Measurements from ENCODE around the gene NEK4.

NEK4 gene

DNA sequence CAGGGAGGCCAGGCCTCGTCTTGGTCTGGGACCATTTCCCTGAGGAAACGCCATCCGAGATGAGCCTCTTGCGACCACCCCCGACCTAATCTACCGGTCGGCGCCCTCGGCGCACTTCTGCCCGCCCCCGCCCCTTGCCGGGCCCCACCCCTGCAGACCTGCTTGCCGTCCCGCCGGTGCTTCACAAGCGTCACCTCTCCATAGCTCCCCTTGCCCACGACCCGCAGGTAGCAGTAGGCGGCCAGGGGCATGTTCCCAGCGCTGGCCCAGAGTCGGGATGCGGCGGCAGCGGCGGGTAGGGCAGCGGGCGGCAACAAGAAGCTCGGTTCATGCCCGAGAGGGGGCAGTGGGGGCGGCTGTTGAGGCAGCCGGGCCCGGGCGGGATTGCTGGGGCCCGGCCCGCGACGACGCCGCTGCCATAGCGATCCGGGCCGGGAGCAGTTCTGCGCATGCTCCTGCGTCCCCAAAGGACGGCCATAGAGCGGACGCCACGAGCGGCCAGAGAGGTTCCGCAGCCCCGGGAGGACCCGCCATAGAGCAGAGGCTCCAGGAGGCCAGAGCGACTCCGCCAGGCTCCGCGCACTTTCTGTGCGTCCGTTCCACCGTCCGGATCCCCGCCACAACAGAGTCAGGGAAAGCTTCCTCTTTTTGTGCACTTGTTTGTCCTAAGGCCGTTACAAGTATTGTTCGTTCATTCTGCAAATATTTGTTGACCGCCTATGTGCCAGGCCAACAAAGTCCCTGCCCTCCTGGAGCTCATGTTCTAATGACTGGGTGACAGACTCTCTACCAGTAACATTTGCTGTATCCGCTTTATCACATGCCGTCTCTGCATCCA, at the start of gene NEK4:
Gene NEK4 (minus strand): TSS at position 445 of the 838 bp plus-strand sequence. CDS start 194 bp downstream, at position 251.
- peak; percentile 49 to 95 (median 86) for DNase-seq

DNA sequence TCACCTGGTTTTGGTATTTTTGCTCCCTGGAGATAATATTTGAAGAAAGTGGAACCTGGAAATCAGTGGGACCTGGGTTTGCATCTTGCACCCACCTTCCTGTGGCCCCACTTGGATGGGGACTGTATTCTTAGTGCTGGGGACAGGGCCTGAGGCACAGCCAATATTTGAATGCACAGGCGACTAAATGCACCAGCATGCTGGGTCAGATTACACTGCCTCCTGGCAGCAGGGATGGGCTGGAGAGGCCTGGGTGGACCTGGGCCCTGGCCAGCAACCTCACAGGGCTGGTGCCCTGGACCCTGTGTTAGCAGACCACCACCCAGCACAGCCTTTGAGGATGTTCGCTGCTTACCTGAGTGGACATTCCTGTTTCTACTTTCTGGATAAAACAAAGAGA, 49.2 kb upstream of the NEK4 start:
- no peak for DNase-seq

DNA sequence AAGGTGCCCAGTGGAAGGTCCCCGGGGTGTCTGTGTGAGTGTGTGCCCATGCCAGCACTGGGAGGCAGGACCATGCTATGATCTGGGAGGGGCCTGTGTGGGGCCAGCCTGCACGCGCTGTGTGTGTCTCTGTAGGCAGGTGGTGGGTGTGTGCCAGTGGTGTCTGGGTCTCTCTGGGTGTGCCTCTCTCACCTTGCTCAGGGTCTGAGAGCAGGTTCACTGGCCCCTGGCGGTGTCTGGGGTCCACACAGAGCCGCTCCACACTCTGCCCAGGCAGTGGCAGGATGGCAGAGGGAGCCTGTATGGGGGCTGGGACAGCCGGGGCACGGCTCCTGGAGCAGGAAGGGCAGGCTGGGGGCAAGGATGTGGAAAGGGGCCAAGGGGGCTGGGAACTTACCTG, 47.1 kb upstream of the NEK4 start:
- no peak for DNase-seq

DNA sequence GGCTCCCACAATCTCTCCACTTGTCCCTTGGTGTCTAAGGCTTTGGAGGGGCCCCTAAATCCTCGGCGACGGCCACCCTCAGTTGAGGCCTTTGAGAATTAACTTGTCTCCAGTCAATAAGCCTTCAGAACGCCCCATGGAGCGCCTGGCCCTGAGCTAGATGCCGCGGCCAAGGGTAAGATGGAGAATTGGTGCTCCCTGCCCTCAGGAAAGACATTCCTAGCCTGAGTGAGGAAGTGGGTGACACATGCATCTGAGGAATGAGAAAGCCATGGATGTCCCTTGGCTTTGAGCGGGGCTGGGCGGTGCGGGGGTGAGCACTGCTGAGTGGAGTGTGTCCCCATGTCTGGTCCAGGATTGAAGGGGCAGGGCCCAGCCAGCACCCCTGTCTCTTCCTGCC, 46.5 kb upstream of the NEK4 start:
- DNase-seq: no peak

DNA sequence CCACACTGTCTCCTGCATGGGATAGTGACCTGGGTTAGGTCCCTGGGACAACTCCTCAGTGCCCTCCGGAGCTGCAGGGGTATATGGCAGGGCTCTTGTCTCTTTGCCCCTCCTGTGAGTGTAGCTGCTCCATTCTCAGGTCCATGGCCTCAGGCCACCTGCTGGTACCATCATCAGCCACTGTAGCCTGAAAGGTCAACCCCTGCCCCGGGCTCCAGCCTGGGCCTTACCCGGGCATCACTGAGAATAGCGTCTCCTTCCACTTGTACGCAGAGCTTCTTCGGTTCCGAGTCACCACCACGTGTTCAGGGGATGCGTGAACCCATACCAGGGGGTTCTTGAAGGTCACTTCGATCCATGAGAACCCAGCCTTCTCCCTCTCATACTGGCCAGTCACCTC, 45.9 kb upstream of the NEK4 start:
- DNase-seq: no peak

DNA sequence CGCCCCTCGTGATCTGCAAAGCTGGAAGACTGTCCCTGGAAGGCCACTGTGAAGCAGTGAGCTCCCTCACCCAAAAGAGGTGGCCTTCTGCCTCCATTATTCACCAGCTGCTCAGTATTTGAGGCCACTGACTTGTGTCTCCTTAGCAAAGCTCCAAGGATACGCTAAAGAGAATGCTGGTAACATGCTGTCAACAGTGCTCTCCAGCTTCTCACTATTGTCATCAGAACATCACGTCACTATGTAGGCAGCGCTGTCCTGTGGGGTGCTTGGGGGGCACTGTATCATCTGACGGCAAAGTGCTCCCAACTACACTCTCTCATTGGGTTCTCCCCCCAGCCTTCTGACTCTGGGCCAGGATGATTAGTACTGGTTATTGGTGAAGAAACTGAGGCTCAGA, 45.5 kb upstream of the NEK4 start:
- DNase-seq: no peak

DNA sequence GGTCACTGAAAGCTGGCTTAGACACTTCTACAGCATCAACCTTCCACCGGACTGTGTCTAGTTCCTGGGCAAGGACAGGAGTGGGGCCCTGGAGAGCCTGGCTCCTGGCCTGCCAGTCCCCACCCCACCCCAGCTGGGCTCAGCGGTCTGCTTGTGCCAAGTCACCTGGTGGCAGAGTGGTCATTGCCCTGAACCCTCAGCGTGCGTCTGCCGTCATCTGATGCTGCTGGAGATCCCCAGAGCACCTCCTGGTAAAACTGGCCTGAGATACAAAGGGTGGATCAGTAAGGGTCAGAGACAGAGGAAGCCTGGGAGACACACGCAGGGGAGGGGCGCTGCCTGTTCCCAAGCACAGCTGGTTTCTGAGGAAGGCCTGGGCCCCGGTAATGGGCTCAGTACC, 43.1 kb upstream of the NEK4 start:
- no peak for DNase-seq

DNA sequence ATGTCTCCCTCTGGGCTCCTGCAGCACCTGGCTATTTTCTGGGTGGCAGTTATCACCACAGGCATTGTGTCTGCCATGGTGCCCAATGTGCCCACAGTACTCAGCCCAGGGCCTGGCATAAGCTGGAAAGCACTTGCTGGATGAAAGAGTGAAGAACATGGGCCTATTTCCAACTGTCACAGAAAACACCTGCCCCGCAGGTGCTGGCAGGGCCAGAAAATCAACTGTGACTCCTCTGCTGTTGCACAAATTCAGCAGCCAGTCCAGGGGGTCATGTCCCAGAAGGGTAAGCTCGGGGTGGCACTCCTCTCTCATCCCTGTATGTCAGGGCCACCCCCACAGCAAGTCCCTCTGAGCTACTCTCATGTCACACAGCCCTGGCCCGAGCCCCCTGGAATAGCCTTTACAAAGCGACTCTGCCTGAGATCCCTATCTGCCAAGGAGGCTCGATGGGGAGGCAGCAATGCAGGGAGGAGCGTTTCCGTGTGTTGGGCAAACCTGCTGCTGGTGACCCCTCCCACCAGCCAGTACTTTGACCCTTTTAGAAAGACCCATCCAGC, 40.8 kb upstream of the NEK4 start:
- DNase-seq: no peak

DNA sequence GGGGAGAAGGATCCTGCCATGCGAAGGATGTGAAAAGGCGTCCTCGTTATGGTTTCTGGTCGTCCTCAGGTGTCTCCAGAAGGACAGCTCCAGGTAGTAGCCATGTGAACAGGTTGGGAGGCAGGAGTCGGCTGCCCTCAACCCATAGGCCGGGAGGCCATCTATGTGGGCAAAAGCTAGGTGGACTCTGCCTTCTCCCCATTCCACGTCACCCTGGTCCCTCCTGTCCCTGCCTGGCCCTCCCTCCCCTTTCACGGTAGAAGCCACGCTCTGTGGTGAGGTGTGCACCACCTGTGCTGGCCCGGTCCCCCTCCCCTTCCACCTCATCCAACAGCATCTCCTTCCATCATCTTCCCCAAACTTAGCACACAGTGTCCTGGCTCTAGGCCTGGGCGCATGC, 40.2 kb upstream of the NEK4 start:
- DNase-seq: no peak

DNA sequence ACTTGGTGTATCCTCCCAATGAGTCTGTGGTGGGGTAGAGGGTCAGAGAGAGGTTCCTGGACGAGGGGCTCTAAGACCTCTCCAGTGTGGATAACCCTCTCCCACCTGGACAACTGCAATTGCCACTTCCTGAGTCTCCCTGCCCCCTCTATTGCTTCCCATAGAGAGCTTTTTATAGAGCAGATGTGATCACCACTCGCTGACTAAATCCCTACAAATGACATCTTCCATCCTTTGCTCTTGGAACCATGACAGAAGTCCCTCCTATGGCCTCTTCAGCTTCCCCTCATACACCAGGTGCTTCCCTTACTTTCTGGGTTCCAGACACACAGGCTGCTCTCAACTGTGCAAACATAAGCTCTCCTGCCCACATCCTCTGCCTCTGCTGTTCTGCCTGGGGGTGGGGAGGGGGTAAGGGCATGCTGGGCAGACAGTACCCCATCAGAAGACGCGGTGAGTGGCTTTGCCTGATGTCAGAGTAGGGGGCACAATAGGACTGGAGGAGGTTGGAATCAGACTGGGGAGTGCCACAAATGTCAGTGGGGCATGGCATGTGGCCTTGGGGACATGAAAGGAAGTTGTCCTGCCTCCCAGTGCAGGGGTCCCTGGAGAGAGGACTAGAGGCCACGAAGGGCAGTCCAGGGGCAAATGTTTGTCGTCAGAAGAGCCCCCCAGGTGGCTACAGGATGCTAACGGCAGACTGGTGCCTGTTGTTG, 39.1 kb upstream of the NEK4 start:
- DNase-seq: no peak

DNA sequence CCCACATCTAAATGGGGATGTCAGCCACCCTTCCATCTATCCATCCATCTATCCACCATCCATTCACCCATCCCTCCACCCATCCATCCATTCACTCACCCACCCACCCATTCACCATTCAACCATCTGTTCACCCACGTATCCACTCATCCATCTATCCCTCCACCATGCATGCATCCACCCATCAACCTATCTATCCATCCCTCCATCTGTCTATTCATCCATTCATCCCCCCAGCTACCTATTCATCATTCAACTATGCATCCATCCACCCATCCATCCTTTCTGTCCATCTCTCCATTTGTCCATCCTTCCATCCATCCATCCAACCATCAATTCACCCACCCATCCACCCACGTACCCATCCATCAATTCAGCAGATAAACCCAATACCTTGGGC, 38.4 kb upstream of the NEK4 start:
- no peak for DNase-seq

DNA sequence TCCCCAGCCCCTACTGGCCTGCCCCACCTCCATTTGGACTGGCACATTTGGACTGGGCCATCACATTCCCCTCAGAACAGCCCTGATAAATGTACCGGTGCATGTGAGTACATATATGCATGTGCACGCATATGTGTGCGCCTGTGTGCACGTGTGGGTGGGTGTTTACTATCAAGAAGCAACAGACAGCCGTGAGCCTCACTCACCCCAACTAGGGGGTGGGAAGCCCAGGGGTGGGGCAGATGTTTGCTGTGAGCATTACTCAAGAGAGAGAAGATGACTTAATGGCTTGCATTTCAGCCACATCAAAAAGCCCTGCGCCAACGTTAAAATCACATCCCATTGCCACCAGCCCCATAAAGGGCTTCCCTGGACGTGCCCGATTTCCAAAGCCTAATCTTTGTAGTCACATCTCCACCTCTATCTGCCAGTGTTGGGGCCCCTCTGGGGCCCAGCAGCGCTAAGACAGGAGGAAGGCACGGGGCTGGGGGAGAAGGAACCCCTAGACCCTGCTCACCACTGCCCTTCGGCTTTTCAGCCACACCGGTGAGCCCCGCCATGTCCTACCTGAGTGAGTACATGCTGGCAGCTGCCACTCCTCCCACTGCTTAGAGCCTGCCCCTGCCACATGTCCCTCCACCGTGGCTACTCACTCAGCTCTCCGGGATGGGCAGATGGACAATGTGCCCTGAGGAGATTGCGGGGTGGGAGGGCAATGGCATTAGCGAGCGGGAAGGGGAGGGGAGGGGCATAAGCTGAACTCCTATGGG, 34.7 kb upstream of the NEK4 start:
- DNase-seq: no peak

DNA sequence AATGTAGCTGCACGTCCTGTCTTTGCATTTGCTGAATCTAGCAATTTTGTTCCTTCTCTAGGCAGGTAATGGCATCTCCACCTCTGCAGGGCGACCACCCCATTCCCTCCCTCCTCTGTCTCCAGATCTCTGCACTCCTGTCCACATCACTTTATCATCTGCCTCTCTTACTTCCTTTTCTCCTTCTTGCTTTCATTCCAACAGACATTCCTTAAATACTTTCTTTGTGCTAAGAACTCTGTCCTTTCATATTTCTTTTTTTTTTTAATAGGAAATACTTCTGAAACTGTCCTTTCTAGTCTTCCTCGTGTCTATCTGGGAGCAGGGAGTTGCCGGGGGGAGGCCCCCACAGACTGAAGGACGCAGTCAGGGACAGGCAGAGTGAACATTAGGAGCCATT, 31.1 kb upstream of the NEK4 start:
- no peak for DNase-seq

DNA sequence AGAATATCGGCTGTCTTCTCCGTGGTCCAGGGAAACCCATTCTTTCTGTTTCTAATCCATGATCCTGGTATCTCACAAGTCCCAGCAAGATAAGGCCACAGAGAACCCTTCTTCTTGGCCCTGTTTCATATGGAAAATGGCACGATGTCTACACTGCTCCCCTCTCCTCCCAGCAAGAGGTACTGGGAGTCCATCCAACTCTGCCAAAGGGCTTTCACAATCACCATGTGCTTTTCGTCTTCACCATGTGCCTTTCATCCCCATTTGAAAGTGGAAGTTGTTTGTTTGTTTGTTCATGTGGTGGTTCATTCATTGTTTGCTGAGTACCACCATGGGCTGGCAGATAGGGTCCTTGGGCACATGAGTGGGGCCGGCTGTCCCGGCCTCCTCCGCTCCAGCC, 29.3 kb upstream of the NEK4 start:
- DNase-seq: no peak

DNA sequence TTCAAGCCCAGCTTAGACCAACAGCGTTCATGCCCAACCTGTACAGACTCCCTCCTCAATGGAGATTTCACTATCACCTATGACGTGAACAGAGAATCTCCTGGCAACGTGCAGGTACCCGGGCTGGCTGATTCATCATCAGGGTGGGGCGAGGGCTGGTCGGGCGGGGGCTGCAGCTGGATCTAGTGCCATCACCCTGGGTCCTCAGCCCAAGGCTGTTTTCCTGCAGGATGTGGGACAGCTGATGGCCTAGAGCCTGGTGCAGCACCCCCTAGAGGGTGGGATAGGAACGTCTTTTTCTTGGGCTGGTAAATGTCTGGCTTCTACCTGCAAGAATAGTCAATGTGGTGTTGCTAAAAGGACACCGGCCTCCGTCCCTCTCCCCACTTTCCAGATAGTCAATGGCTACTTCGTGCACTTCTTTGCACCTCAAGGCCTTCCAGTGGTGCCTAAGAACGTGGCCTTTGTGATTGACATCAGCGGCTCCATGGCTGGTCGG, 28.3 kb upstream of the NEK4 start:
- DNase-seq: no peak

DNA sequence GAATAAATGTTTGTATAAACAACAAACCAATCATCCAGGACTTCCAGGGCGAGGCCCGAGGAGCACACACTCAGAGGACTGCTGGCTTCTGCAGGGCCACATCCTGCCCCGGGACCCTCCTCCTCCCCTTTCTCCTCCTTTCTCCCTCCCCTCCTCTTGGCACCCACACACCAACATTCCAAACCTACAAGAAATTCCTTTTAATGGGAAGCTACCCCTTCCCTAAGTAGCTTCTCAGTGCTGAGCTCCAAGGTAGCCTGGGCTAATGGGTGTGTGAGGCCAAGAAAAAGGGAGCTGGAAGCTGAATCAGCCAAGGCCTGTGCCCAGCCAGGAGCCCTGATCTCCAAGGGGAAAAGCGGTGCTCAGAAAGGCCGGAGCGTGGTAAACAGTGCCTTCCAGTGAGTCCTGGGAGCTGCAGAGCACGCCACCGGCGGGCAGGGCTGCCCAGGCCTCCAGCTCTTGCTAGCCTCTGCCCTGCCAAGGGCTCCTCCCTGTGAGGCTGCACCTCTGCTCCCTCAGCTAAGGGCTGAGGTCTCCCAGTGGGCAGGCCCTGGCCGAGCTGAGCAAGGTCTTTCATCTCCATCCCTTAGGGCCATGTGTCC, 27.7 kb upstream of the NEK4 start:
- no peak for DNase-seq

DNA sequence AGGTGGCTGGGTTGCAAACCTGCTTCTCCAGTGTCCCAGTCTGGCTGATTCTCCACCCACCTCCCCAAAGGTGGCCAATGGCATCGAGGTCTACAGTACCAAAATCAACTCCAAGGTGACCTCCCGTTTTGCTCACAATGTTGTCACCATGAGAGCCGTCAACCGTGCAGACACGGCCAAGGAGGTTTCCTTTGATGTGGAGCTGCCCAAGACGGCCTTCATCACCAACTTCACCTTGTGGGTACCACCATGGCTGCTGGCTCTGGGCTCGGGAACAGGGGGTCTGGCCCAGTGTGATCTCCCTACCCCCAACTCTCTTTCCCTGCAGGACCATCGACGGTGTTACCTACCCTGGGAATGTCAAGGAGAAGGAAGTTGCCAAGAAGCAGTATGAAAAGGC, 25.7 kb upstream of the NEK4 start:
- DNase-seq: no peak

DNA sequence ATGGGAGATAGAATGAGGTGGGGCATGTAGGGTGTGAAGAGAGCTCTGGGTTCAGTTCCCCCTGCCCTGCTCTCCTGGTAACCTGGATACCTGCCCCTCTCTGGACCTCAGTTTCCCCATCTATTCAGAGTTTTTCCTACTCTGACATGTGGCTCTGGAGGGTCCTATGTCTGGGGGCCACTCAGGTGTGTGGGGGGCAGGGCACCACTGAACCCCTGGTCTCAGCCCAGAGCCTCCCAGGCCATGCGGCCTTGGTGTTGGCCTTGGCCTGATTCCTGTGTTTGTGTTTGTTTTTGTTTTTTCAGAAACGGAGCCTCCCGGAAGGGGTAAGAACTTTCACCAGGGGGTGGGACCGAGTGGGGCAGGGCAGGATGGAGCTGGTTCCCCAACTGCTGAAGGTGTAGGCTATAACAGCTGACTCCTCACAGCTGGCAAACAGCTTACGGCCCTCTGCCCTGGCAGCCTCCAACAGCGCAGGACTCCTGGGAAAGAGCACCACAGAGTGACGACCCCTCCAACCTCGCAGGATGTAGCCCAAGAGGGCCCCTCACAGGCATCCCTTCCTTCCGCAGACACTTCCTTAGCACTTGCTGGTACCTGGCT, 24.7 kb upstream of the NEK4 start:
- DNase-seq: no peak

DNA sequence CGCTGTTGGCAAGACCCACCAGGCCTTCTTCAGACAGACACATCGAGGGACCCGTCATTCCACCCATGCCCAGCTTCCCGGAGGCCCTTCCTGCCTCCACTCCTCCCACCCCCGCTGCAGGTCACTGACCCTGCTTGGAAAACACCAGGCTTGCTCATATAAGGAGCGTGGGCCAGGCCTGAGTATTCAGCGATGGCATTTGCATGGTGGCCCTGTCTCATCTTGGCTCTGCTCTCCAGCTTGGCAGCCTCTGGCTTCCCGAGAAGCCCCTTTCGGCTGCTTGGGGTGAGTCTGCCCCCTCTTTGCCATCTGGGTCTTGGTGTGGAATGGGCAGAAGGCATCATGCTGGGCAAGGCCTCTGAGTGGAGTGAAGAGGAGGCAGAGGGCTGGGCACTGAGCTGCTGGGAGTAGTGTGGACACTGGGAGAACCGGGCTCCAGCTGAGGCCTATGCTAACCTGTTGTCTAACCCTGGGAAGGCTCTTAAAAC, 23.9 kb upstream of the NEK4 start, which contains the start of gene ITIH3:
Gene ITIH3 (plus strand): TSS at position 185 of the 488 bp plus-strand sequence. CDS start 8 bp downstream, at position 193.
- DNase-seq: no peak
